SW 1271 (cell line): ENCODE results near the gene DGKZ.

ENCODE experiments used
- DNase-seq, 2 experiments: peaks; one replicate each; lab custom pipeline; 2025; lab: John Stamatoyannopoulos, UW

Gene DGKZ

GRCh38 chr11:46393759-46394158 lies 46.5 kb downstream of the DGKZ start:
- DNase-seq = no peak

- no peak for DNase-seq
Measured at GRCh38 chr11:46397526-46397925, 50.3 kb downstream of the DGKZ start.

GRCh38 chr11:46402957-46403902 lies 56.0 kb downstream of the DGKZ start:
- no peak for DNase-seq

GRCh38 chr11:46404476-46405017 lies 57.3 kb downstream of the DGKZ start:
- DNase-seq = no peak

- DNase-seq = no peak
Measured at GRCh38 chr11:46407635-46408034, 60.4 kb downstream of the DGKZ start.

GRCh38 chr11:46408407-46408986 lies 61.2 kb downstream of the DGKZ start:
- no peak for DNase-seq

- no peak for DNase-seq
Measured at GRCh38 chr11:46410021-46410420, 62.8 kb downstream of the DGKZ start.

GRCh38 chr11:46413760-46414465 lies 66.7 kb downstream of the DGKZ start:
- DNase-seq = no peak

GRCh38 chr11:46414466-46414796 lies 67.2 kb downstream of the DGKZ start:
- DNase-seq = no peak

GRCh38 chr11:46414879-46415278 lies 67.6 kb downstream of the DGKZ start:
- DNase-seq = no peak

GRCh38 chr11:46417711-46418110 lies 70.4 kb downstream of the DGKZ start:
- DNase-seq = no peak

GRCh38 chr11:46418751-46419150 lies 71.5 kb downstream of the DGKZ start:
- DNase-seq = no peak

GRCh38 chr11:46420513-46420912 lies 73.2 kb downstream of the DGKZ start:
- DNase-seq = no peak

- DNase-seq = no peak
Measured at GRCh38 chr11:46421257-46421880, 74.1 kb downstream of the DGKZ start.

- DNase-seq = no peak
Measured at GRCh38 chr11:46422588-46422987, 75.3 kb downstream of the DGKZ start.

- no peak for DNase-seq
Measured at GRCh38 chr11:46426233-46426991, 79.1 kb downstream of the DGKZ start.

GRCh38 chr11:46427364-46427763 lies 80.1 kb downstream of the DGKZ start:
- no peak for DNase-seq

- no peak for DNase-seq
Measured at GRCh38 chr11:46429717-46430116, 82.5 kb downstream of the DGKZ start.
